Naive B cell (primary cell): ENCODE data around the gene APOF. TPM values are rescaled to one million over a fixed set of nuclear protein-coding genes. Genes with fewer than 3 reads are reported as not detected.

ENCODE experiments used
- ATAC-seq, 2 donors: fragments of 150-1000 bp; cut with Tn5 transposase; 2 replicates each; pipeline ENCODE4 v1.10.0; 2021; ENCODE audit warnings: low read depth in 2 of 2, mild to moderate bottlenecking in 2 of 2, moderate library complexity in 2 of 2
- DNase-seq: peaks from one replicate; pipeline ENCODE4 v3.0.0; 2022
- H3K27ac Mint-ChIP-seq, 6 donors: one replicate each; pipeline ENCODE4 v1.8.0; 2020 to 2022; ENCODE audit warnings: mild to moderate bottlenecking in 6 of 6, mixed read lengths in 6 of 6, moderate library complexity in 5 of 6, inconsistent platforms in 2 of 6
- H3K27me3 Mint-ChIP-seq, 3 donors: one replicate each; pipeline ENCODE4 v1.8.0; 2021 to 2022; ENCODE audit warnings: mixed read lengths in 3 of 3, mild to moderate bottlenecking in 1 of 3
- H3K36me3 Mint-ChIP-seq, 2 donors: one replicate each; pipeline ENCODE4 v1.8.0; 2020 to 2022; ENCODE audit warnings: mixed read lengths in 2 of 2, inconsistent platforms in 1 of 2, mild to moderate bottlenecking in 1 of 2
- H3K4me1 Mint-ChIP-seq, 3 donors: one replicate each; pipeline ENCODE4 v1.8.0; 2020 to 2022; ENCODE audit warnings: mixed read lengths in 3 of 3, inconsistent platforms in 1 of 3, mild to moderate bottlenecking in 1 of 3, moderate library complexity in 1 of 3
- H3K4me3 Mint-ChIP-seq, 8 donors: one replicate each; pipeline ENCODE4 v1.8.0; 2020 to 2022; ENCODE audit warnings: mild to moderate bottlenecking in 8 of 8, mixed read lengths in 8 of 8, moderate library complexity in 8 of 8, inconsistent platforms in 2 of 8
- H3K9me3 Mint-ChIP-seq, 7 donors: one replicate each; pipeline ENCODE4 v1.8.0; 2020 to 2022; ENCODE audit warnings: mixed read lengths in 7 of 7, mild to moderate bottlenecking in 5 of 7, inconsistent platforms in 2 of 7, moderate library complexity in 1 of 7
- polyA plus RNA-seq, 6 donors: library from polyadenylated mRNA; unstranded; fragments of 300-500 nt; fragmentation: Illumina TruSeq; gene quantifications; one replicate each; pipeline ENCODE4 v1.2.3, GENCODE V29; 2021; ENCODE audit warnings: low read depth in 6 of 6

Gene APOF
- polyA plus RNA-seq, 6 donors from 2014 or later: not detected

- H3K27ac Mint-ChIP-seq: peak overlapping the region in 1 of 6 donors; percentile 56
- no peak for DNase-seq
- no peak overlapping the region for H3K4me3 Mint-ChIP-seq
- no peak for ATAC-seq
- H3K27me3 Mint-ChIP-seq: no peaks in the 10 kb centered on the region
- H3K9me3 Mint-ChIP-seq: peaks cover 0 to 2% (median 0%) of the 10 kb centered on the region in 7 donors
- peaks cover 0 to 3% (median 0%) of the 10 kb centered on the region in 3 donors for H3K4me1 Mint-ChIP-seq
- H3K36me3 Mint-ChIP-seq: no peaks in the 10 kb centered on the region
Observed at GRCh38 chr12:56387152-56387736, 24.6 kb upstream of the APOF start.

- ATAC-seq (no peak), DNase-seq (no peak)
- peak overlapping the region in 2 of 6 donors; percentile 32 to 81 for H3K27ac Mint-ChIP-seq
- no peak overlapping the region for H3K4me3 Mint-ChIP-seq
- no peaks in the 10 kb centered on the region for H3K9me3 Mint-ChIP-seq
- H3K4me1 Mint-ChIP-seq: peaks cover 0 to 3% (median 0%) of the 10 kb centered on the region in 3 donors
- no peaks in the 10 kb centered on the region for H3K27me3 Mint-ChIP-seq
- no peaks in the 10 kb centered on the region for H3K36me3 Mint-ChIP-seq
Observed at GRCh38 chr12:56385873-56386272, 23.2 kb upstream of the APOF start.

GRCh38 chr12:56382611-56383010 lies 20.0 kb upstream of the APOF start:
- no peak overlapping the region for H3K4me3 Mint-ChIP-seq
- no peak overlapping the region for H3K27ac Mint-ChIP-seq
- H3K27me3 Mint-ChIP-seq: no peaks in the 10 kb centered on the region
- peaks cover 7 to 19% (median 8%) of the 10 kb centered on the region in 3 donors for H3K4me1 Mint-ChIP-seq
- ATAC-seq (no peak), DNase-seq (no peak)
- H3K36me3 Mint-ChIP-seq: no peaks in the 10 kb centered on the region
- H3K9me3 Mint-ChIP-seq: peaks cover 0 to 9% (median 4%) of the 10 kb centered on the region in 7 donors

- H3K27ac Mint-ChIP-seq: peak overlapping the region; percentile 87 to 98 (median 95)
- ATAC-seq: no peak
- DNase-seq: no peak
- peaks cover 35 to 64% (median 46%) of the 10 kb centered on the region in 3 donors for H3K4me1 Mint-ChIP-seq
- H3K9me3 Mint-ChIP-seq: peaks cover 0 to 9% (median 5%) of the 10 kb centered on the region in 7 donors
- no peaks in the 10 kb centered on the region for H3K27me3 Mint-ChIP-seq
- peak overlapping the region in 6 of 8 donors; percentile 23 to 90 (median 65) for H3K4me3 Mint-ChIP-seq
- H3K36me3 Mint-ChIP-seq: no peaks in the 10 kb centered on the region
Observed at GRCh38 chr12:56377989-56378316, 15.3 kb upstream of the APOF start.

GRCh38 chr12:56377310-56377988 lies 14.8 kb upstream of the APOF start:
- H3K27ac Mint-ChIP-seq: peak overlapping the region; percentile 87 to 98 (median 96)

GRCh38 chr12:56375598-56376434 lies 13.2 kb upstream of the APOF start:
- H3K27me3 Mint-ChIP-seq: no peaks in the 10 kb centered on the region
- peak overlapping the region; percentile 87 to 98 (median 96) for H3K27ac Mint-ChIP-seq
- H3K9me3 Mint-ChIP-seq: peaks cover 0 to 9% (median 5%) of the 10 kb centered on the region in 7 donors
- H3K4me3 Mint-ChIP-seq: peak overlapping the region; percentile 60 to 90 (median 77)
- ATAC-seq: peak; percentile 92 to 94
- H3K36me3 Mint-ChIP-seq: no peaks in the 10 kb centered on the region
- peak; percentile 78 for DNase-seq
- H3K4me1 Mint-ChIP-seq: peaks cover 35 to 72% (median 46%) of the 10 kb centered on the region in 3 donors

More at GRCh38 chr12:56377310-56377988, 14.8 kb upstream of the APOF start:
- DNase-seq (no peak), ATAC-seq (no peak)
- no peaks in the 10 kb centered on the region for H3K36me3 Mint-ChIP-seq
- H3K27me3 Mint-ChIP-seq: no peaks in the 10 kb centered on the region
- peak overlapping the region in 7 of 8 donors; percentile 9 to 90 (median 60) for H3K4me3 Mint-ChIP-seq
- peaks cover 35 to 69% (median 46%) of the 10 kb centered on the region in 3 donors for H3K4me1 Mint-ChIP-seq
- H3K9me3 Mint-ChIP-seq: peaks cover 0 to 9% (median 5%) of the 10 kb centered on the region in 7 donors

GRCh38 chr12:56374726-56375597 lies 12.3 kb upstream of the APOF start:
- Mint-ChIP-seq H3K9me3 (peaks cover 0 to 9% (median 5%) of the 10 kb centered on the region in 7 donors), H3K27me3 (no peaks in the 10 kb centered on the region), H3K4me1 (peaks cover 37 to 70% (median 46%) of the 10 kb centered on the region in 3 donors), H3K4me3 (peak overlapping the region; percentile 56 to 90 (median 77)), H3K36me3 (no peaks in the 10 kb centered on the region), H3K27ac (peak overlapping the region; percentile 87 to 98 (median 96))
- DNase-seq (peak; percentile 19), ATAC-seq (peak; percentile 22 to 32)

- H3K4me1 Mint-ChIP-seq: peaks cover 39 to 62% (median 46%) of the 10 kb centered on the region in 3 donors
- peaks cover 0 to 9% (median 5%) of the 10 kb centered on the region in 7 donors for H3K9me3 Mint-ChIP-seq
- H3K4me3 Mint-ChIP-seq: peak overlapping the region in 5 of 8 donors; percentile 13 to 56 (median 43)
- no peaks in the 10 kb centered on the region for H3K27me3 Mint-ChIP-seq
- H3K27ac Mint-ChIP-seq: peak overlapping the region in 5 of 6 donors; percentile 24 to 92 (median 74)
- no peak for ATAC-seq
- no peaks in the 10 kb centered on the region for H3K36me3 Mint-ChIP-seq
- DNase-seq: no peak
Observed at GRCh38 chr12:56373515-56373914, 10.9 kb upstream of the APOF start.

GRCh38 chr12:56366948-56367347 lies 4.3 kb upstream of the APOF start:
- Mint-ChIP-seq H3K4me1 (peaks cover 0 to 13% (median 4%) of the 10 kb centered on the region in 3 donors), H3K27ac (no peak overlapping the region), H3K36me3 (no peaks in the 10 kb centered on the region), H3K27me3 (no peaks in the 10 kb centered on the region), H3K4me3 (no peak overlapping the region), H3K9me3 (no peaks in the 10 kb centered on the region)
- ATAC-seq (no peak), DNase-seq (no peak)

- peak overlapping the region in 5 of 6 donors; percentile 81 to 99 (median 96) for H3K27ac Mint-ChIP-seq
- H3K4me1 Mint-ChIP-seq: peaks cover 23 to 54% (median 27%) of the 10 kb centered on the region in 3 donors
- DNase-seq: no peak
- H3K4me3 Mint-ChIP-seq: peak overlapping the region; percentile 86 to 99 (median 98)
- H3K27me3 Mint-ChIP-seq: no peaks in the 10 kb centered on the region
- H3K36me3 Mint-ChIP-seq: no peaks in the 10 kb centered on the region
- no peaks in the 10 kb centered on the region for H3K9me3 Mint-ChIP-seq
- ATAC-seq: no peak
Observed at GRCh38 chr12:56361487-56362129, 1.0 kb downstream of the APOF start.

- Mint-ChIP-seq H3K4me3 (peak within 1 kb of the TSS; percentile 86 to 99 (median 98)), H3K9me3 (no peaks in the 10 kb centered on the region), H3K4me1 (peaks cover 23 to 55% (median 32%) of the 10 kb centered on the region in 3 donors), H3K27me3 (no peaks in the 10 kb centered on the region), H3K27ac (peak within 1 kb of the TSS; percentile 91 to 99 (median 95)), H3K36me3 (peaks cover 0 to 11% of the 10 kb centered on the region in 2 donors)
- ATAC-seq: peak; percentile 92 to 93
- DNase-seq: peak; percentile 100
Observed at GRCh38 chr12:56359851-56360767, 2.5 kb downstream of the APOF start, which contains the start of gene STAT2. Gene STAT2 (minus strand): TSS chr12:56360107. CDS start chr12:56356571, 3,536 bp downstream.
